ENCODE results near the gene JARID2. TPM values are rescaled to one million over a fixed set of nuclear protein-coding genes. Genes with fewer than 3 reads are reported as not detected.

The JARID2 gene
- total and polyA plus RNA-seq, 10 of the 15 experiments (the other 5 are each of a cell fraction or from before 2014, with no cell fraction given): 4.2 to 21.6 (median 11.7) TPM

- H3K36me3 ChIP-seq (ENCODE audit: control insufficient read depth in 2 of 2, insufficient read depth in 2 of 2, low read length in 1 of 2): peaks cover 26 to 42% of the 10 kb centered on the region in 2 experiments
- CTCF ChIA-PET: interaction anchor here (0.9 kb wide), 1 partner anchor 127 kb away, joined by 3 read pairs; no protein-coding TSS in a partner anchor
- SMC1A ChIA-PET (ENCODE audit: uncharacterized antibody, unreplicated experiment): no interaction called here
- WGBS (ENCODE audit: insufficient coverage, insufficient replicate concordance, low lambda C conversion rate, missing lambda C conversion rate): 97% methylated on average over 50 of the region's 60 CpGs
- no peaks in the 10 kb centered on the region for H3K9me3 ChIP-seq (replicated peaks; ENCODE audit: control insufficient read depth, insufficient read depth, low read length)
- TF ChIP-seq KLF5 (IDR thresholded peaks at IDR 0.05; ENCODE audit: partially characterized antibody) (no peak), BACH1 (IDR thresholded peaks at IDR 0.05; ENCODE audit: borderline replicate concordance) (no peak), JUNB (IDR thresholded peaks at IDR 0.05) (no peak), ZSCAN29 (IDR thresholded peaks at IDR 0.05) (no peak), ZNF622 (IDR thresholded peaks at IDR 0.05) (no peak), MEF2A (IDR thresholded peaks at IDR 0.05; ENCODE audit: insufficient read depth, low read depth, low read length) (no peak), MTA3 (IDR thresholded peaks at IDR 0.05; ENCODE audit: borderline replicate concordance, low read length) (no peak)
- BruUV-seq (replicated peaks): TSS peak; percentile 7
- H3K4me2 ChIP-seq (ENCODE audit: control insufficient read depth, insufficient read depth): no peak overlapping the region
- FAIRE-seq: no peak
- no peak overlapping the region for H3K4me3 ChIP-seq
- H3K4me1 ChIP-seq (ENCODE audit: control insufficient read depth, insufficient read depth, low read length): no peaks in the 10 kb centered on the region
- H3K9ac ChIP-seq (ENCODE audit: control insufficient read depth, insufficient read depth, low read length): no peak overlapping the region
- in situ Hi-C loops (cut with MboI): loop anchor here (25.0 kb wide), 1 partner anchor 1284 kb away; no protein-coding TSS in a partner anchor
- intact Hi-C loops (cut with micrococcal nuclease; ENCODE audit: unreplicated experiment): no loop called here
- no peaks in the 10 kb centered on the region; the same call in 1 of the 2 replicates for H3K79me2 ChIP-seq (ENCODE audit: control insufficient read depth, insufficient read depth, low read length)
- no peak overlapping the region for H3K27ac ChIP-seq (ENCODE audit: control insufficient read depth, insufficient read depth)
- RAD21 ChIA-PET (ENCODE audit: unreplicated experiment): no interaction called here
- H2AFZ ChIP-seq (ENCODE audit: control insufficient read depth, low read depth, low read length): no peak overlapping the region
- POLR2A ChIA-PET: no interaction called here
- DNase-seq (ENCODE audit: low read depth, low spot score): no peak
- no peaks in the 10 kb centered on the region for H4K20me1 ChIP-seq (ENCODE audit: control insufficient read depth, insufficient read depth)
- no peak for ATAC-seq
- no peaks in the 10 kb centered on the region for H3K27me3 ChIP-seq (replicated peaks in 1 of 2; ENCODE audit: control insufficient read depth in 2 of 2, insufficient read depth in 2 of 2, low read length in 1 of 2)
Observed at GRCh38 chr6:15496345-15497131, 250.7 kb downstream of the JARID2 start.

GRCh38 chr6:15498640-15499039, 252.8 kb downstream of the JARID2 start:
- ATAC-seq: no peak
- BruUV-seq (replicated peaks): no TSS peak
- Histone ChIP-seq H3K4me3 (no peak overlapping the region), H3K36me3 (ENCODE audit: control insufficient read depth in 2 of 2, insufficient read depth in 2 of 2, low read length in 1 of 2) (peaks cover 26 to 51% of the 10 kb centered on the region in 2 experiments), H3K27ac (ENCODE audit: control insufficient read depth, insufficient read depth) (no peak overlapping the region), H3K9ac (ENCODE audit: control insufficient read depth, insufficient read depth, low read length) (no peak overlapping the region), H3K4me1 (ENCODE audit: control insufficient read depth, insufficient read depth, low read length) (no peaks in the 10 kb centered on the region), H4K20me1 (ENCODE audit: control insufficient read depth, insufficient read depth) (no peaks in the 10 kb centered on the region), H3K27me3 (replicated peaks in 1 of 2; ENCODE audit: control insufficient read depth in 2 of 2, insufficient read depth in 2 of 2, low read length in 1 of 2) (no peaks in the 10 kb centered on the region), H3K9me3 (replicated peaks; ENCODE audit: control insufficient read depth, insufficient read depth, low read length) (no peaks in the 10 kb centered on the region), H3K4me2 (ENCODE audit: control insufficient read depth, insufficient read depth) (no peak overlapping the region), H3K79me2 (ENCODE audit: control insufficient read depth, insufficient read depth, low read length) (no peaks in the 10 kb centered on the region; the same call in 1 of the 2 replicates), H2AFZ (ENCODE audit: control insufficient read depth, low read depth, low read length) (no peak overlapping the region)
- POLR2A ChIA-PET: no interaction called here
- in situ Hi-C loops (cut with MboI): loop anchor here (25.0 kb wide), 1 partner anchor 1286 kb away; no protein-coding TSS in a partner anchor
- RAD21 ChIA-PET (ENCODE audit: unreplicated experiment): no interaction called here
- SMC1A ChIA-PET (ENCODE audit: uncharacterized antibody, unreplicated experiment): interaction anchor here (1.5 kb wide), 1 partner anchor 124 kb away, joined by 4 read pairs; no protein-coding TSS in a partner anchor
- CTCF ChIA-PET: no interaction called here
- DNase-seq (ENCODE audit: low read depth, low spot score): no peak
- peak; percentile 22; the same call in 1 of the 2 replicates for TF ChIP-seq POLR2A (IDR thresholded peaks at IDR 0.05; ENCODE audit: low read depth, low read length)
- no peak for TF ChIP-seq NFYB (IDR thresholded peaks at IDR 0.05; ENCODE audit: insufficient read depth, low read depth, low read length)
- intact Hi-C loops (cut with micrococcal nuclease; ENCODE audit: unreplicated experiment): no loop called here
- no peak for FAIRE-seq
- 85% methylated on average over 12 of the region's 12 CpGs for WGBS (ENCODE audit: insufficient coverage, insufficient replicate concordance, low lambda C conversion rate, missing lambda C conversion rate)
